ENCODE results near the gene ALOX5.
"Not testable (repeated sequence)": the region's sequence is repeated elsewhere in the genome, so short reads cannot be mapped to it uniquely, and the experiment has no call there.

ALOX5 gene

DNA sequence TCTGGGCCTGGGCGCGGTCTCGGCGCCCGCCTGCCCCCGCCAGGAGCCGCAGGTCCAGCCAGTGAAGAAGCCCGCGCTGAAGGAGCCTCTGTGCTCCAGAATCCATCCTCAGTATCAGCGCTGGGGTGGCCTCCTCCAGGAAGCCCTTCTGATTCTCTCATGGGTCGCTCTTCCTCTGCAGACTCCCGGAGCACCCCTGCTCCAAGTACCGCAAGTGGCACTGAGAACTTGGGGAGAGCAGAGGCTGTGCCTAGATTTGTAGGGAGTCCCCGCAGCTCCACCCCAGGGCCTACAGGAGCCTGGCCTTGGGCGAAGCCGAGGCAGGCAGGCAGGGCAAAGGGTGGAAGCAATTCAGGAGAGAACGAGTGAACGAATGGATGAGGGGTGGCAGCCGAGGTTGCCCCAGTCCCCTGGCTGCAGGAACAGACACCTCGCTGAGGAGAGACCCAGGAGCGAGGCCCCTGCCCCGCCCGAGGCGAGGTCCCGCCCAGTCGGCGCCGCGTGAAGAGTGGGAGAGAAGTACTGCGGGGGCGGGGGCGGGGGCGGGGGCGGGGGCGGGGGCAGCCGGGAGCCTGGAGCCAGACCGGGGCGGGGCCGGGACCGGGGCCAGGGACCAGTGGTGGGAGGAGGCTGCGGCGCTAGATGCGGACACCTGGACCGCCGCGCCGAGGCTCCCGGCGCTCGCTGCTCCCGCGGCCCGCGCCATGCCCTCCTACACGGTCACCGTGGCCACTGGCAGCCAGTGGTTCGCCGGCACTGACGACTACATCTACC, at the start of gene ALOX5:
TSS of gene ALOX5 (plus strand) at position 641 of the 774 bp plus-strand sequence. CDS start at position 705, 64 bp downstream.
- no peak for DNase-seq (ENCODE audit: low read depth)

DNA sequence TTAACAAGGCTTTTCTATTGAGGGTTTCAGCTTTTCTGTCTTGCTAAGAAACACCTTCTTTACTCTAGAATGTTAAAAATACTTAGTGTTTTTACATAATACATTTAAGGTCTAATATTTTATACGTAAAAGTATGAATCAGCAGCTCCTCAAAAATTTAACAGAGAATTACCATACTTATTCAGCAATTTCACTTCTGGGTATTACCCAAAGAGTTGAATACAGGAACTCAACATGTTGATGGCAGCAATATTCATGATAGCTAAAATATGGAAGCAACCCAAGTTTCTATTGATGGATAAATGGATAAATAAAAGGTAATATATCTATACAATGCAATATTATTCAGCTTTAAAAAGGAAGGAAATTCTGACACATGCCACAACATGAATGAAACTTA, 48.9 kb upstream of the ALOX5 start:
- no peak for DNase-seq (ENCODE audit: low read depth)

DNA sequence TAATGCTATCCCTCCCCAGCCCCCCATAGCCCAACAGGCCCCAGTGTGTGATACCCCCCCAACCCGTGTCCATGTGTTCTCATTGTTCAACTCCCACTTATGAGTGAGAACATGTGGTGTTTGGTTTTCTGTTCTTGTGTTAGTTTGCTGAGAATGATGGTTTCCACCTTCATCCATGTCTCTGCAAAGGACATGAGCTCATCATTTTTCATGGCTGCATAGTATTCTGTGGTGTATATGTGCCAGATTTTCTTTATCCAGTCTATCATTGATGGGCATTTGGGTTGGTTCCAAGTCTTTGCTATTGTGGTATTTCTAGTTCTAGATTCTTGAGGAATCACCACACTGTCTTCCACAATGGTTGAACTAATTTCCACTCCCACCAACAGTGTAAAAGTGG, 47.2 kb upstream of the ALOX5 start:
- DNase-seq (ENCODE audit: low read depth): not testable (repeated sequence)

DNA sequence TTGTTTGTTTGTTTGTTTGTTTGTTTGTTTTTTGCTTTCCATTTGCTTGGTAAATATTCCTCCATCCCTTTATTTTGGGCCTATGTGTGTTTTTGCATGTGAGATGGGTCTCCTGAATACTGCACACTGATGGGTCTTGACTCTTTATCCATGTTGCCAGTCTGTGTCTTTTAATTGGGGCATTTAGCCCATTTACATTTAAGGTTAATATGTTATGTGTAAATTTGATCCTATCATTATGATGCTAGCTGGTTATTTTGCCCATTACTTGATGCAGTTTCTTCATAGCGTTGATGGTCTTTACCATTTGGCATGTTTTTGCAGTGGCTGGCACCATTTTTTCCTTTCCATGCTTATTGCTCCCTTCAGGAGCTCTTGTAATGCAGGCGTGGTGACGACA, 42.2 kb upstream of the ALOX5 start:
- not testable (repeated sequence) for DNase-seq (ENCODE audit: low read depth)

DNA sequence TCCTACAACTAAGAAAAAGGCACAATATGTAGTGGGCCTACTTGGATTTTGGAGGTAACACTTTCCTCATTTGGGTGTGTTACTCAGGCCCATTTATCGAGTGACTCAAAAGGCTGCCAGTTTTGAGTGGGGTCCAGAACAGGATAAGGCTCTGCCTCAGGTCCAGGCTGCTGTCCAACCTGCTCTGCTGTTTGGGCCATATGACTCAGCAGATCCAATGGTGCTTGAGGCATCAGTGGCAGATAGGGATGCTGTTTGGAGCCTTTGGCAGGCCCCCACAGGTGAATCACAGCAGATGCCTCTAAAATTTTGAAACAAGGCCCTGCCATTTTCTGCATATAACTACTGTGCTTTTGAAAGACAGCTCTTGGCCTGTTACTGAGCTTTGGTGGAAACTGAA, 34.1 kb upstream of the ALOX5 start:
- DNase-seq (ENCODE audit: low read depth): no peak

DNA sequence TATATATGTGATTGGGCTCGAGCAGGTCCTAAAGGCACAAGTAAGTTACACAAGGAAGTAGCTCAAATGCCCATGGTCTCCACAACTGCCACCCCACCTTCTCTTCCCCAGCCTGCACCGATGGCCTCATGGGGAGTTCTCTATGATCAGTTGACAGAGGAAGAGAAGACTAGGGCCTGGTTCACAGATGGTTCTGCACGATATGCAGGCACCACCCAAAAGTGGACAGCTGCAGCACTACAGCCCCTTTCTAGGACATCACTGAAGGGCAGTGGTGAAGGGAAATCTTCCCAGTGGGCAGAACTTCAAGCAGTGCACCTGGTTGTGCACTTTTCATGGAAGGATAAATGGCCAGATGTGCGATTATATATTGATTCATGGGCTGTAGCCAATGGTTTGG, 33.6 kb upstream of the ALOX5 start:
- not testable (repeated sequence) for DNase-seq (ENCODE audit: low read depth)

DNA sequence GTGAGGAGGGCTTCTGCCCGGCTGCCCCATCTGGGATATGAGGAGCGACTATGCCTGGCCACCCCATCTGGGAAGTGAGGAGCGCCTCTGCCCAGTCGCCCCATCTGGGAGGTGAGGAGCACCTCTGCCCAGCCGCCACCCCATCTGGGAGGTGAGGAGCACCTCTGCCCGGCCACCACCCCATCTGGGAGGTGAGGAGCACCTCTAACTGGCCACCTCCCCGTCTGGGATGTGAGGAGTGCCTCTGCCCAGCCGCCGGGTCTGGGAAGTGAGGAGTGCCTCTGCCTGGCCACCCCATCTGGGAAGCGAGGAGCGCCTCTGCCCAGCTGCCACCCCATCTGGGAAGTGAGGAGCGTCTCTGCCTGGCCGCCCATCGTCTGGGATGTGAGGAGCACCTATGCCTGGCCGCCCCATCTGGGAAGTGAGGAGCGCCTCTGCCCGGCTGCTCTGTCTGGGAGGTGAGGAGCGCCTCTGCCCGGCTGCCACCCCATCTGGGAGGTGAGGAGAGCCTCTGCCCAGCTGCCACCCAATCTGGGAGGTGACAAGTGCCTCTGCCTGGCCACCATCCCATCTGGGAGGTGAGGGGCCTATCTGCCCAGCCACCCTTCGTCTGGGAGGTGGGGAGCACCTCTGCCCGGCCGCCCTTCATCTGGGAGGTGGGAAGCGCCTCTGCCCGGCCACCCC, 27.2 kb upstream of the ALOX5 start:
- DNase-seq (ENCODE audit: low read depth): not testable (repeated sequence)

DNA sequence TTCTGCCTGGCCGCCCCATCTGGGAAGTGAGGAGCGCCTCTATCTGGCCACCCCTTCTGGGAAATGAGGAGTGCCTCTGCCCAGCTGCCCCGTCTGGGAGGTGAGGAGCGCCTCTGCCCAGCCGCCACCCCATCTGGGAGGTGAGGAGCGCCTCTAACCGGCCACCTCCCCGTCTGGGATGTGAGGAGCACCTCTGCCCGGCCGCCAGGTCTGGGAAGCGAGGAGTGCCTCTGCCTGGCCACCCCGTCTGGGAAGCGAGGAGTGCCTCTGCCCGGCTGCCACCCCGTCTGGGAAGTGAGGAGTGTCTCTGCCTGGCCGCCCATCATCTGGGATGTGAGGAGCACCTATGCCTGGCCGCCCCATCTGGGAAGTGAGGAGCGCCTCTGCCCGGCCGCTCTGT, 26.6 kb upstream of the ALOX5 start:
- not testable (repeated sequence) for DNase-seq (ENCODE audit: low read depth)

DNA sequence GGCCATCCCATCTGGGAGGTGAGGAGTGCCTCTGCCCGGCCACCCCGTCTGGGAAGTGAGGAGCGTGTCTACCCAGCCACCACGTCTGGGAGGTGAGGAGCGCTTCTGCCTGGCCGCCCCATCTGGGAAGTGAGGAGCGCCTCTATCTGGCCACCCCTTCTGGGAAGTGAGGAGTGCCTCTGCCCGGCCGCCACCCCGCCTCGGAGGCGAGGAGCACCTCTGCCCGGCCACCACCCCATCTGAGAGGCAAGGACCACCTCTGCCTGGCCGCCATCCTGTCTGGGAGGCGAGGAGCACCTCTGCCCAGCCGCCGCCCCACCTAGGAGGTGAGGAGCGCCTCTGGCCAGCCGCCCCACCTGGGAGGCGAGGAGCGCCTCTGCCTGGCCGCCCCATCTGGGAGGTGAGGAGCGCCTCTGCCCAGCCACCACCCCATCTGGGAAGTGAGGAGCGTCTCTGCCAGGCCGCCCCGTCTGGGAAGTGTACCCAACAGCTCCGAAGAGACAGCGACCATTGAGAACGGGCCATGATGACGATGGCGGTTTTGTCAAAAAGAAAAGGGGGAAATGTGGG, 25.7 kb upstream of the ALOX5 start:
- DNase-seq (ENCODE audit: low read depth): not testable (repeated sequence)

DNA sequence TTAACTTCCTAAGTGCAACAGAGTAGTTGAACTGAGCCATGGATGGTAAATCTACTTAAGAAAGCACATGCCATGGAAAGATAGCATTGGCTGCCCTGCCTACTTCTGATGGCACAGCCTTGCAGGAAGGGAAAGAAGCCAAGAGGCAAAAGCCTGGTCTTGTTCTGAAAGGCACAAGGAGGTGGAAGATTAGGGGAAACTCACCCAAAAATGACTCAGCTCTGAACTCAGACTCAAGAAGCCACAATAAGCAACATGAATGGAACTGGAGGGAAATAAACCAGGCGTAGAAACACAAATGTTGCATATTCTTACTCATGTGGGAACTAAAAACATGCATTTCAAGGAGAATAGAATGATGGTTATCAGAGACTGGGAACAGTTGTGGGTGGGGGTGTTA, 20.8 kb upstream of the ALOX5 start:
- DNase-seq (ENCODE audit: low read depth): no peak

DNA sequence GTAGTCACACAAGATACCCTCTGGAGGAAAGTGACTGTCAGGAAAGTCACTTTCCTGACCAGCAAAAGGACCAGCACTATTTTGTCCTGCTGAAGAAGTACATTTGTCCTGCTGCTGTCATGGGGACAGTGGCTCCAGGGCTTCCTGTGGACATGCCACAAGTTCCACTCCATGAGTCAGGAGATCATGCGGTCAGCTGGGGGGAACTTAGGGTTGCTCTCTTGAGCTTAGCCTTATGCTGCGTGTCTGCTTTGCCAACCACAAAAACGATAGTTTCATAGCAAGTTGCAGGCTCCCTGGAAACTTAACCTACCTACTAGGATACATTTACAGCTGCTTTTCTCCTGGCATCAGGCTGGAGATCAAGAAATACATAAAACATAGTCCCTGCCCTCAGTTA, 19.8 kb upstream of the ALOX5 start:
- no peak for DNase-seq (ENCODE audit: low read depth)

DNA sequence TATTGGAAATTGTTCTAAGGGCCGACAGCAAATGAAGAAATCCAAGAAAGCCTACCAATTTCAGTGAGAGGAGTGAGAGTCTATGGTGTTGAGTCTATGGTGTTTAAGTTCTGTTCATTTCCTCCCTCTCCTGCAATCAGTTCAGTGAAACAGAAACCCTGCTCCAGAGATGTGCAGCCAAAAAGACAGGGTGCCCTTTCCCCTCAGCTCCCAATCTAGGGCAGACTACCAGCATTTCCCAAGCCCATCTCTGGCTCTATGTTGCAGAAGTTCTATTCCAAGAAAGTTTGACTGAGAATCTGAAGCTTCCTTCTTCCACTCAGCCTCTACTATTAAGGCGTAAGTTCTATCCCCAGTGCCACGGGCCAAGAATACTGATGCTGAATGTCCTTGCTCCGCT, 18.5 kb upstream of the ALOX5 start:
- no peak for DNase-seq (ENCODE audit: low read depth)

DNA sequence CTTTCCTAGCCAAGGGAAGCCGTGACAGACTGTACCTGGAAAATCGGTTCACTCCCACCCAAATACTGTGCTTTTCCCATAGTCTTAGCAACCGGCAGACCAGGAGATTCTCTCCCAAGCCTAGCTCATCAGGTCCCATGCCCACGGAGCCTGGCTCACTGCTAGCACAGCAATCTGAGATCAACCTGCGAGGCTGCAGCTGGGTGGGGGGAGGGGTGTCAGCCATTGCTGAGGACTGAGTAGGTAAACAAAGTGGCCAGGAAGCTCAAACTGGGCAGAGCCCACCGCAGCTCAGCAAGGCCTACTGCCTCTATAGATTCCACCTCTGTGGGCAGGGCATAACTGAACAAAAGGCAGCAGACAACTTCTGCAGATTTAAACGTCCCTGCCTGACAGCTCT, 15.1 kb upstream of the ALOX5 start:
- DNase-seq (ENCODE audit: low read depth): not testable (repeated sequence)

DNA sequence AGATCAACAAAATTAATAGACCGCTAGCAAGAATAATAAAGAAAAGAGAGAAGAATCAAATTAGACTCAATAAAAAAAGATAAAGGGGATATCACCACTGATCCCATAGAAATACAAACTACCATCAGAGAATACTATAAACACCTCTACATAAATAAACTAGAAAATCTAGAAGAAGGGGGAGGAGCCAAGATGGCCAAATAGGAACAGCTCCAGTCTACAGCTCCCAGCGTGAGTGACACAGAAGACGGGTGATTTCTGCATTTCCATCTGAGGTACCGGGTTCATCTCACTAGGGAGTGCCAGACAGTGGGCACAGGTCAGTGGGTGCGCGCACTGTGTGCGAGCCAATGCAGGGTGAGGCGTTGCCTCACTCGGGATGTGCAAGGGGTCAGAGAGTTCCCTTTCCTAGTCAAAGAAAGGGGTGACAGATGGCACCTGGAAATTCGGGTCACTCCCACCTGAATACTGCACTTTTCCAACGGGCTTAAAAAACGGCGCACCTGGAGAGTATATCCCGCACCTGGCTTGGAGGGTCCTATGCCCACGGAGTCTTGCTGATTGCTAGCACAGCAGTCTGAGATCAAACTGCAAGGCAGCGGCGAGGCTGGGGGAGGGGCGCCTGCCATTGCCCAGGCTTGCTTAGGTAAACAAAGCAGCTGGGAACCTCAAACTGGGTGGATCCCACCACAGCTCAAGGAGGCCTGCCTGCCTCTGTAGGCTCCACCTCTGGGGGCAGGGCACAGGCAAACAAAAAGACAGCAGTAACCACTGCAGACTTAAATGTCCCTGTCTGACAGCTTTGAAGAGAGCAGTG, 11.8 kb upstream of the ALOX5 start:
- DNase-seq (ENCODE audit: low read depth): not testable (repeated sequence)

DNA sequence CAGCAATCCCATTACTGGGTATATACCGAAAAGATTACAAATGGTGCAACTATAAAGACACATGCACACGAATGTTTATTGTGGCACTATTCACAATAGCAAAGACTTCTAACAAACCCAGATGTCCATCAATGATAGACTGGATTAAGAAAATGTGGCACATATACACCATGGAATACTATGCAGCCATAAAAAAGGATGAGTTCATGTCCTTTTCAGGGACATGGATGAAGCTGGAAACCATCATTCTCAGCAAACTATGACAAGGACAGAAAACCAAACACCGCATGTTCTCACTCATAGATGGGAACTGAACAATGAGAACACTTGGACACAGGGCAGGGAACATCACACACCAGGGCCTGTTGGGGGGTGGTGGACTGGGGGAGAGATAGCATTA, 6.4 kb upstream of the ALOX5 start:
- not testable (repeated sequence) for DNase-seq (ENCODE audit: low read depth)

DNA sequence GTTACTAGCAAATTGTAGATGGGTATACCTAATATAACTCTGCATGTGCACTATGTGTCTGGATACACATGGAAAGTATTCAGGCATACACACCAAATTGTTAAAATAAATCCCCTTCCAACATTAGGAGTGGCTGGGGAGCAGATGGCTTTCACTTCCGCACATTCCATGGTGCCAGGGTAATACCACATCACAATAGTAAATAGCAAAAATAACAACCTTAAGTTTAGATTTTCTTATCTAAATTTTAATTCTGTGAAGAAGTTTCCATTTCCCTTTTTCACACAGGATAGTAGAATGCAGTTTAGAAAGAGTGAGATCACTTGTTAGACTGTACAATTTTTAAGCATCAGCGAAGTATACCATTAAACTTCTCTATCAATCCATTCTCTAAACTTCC, 5.8 kb upstream of the ALOX5 start:
- no peak for DNase-seq (ENCODE audit: low read depth)

DNA sequence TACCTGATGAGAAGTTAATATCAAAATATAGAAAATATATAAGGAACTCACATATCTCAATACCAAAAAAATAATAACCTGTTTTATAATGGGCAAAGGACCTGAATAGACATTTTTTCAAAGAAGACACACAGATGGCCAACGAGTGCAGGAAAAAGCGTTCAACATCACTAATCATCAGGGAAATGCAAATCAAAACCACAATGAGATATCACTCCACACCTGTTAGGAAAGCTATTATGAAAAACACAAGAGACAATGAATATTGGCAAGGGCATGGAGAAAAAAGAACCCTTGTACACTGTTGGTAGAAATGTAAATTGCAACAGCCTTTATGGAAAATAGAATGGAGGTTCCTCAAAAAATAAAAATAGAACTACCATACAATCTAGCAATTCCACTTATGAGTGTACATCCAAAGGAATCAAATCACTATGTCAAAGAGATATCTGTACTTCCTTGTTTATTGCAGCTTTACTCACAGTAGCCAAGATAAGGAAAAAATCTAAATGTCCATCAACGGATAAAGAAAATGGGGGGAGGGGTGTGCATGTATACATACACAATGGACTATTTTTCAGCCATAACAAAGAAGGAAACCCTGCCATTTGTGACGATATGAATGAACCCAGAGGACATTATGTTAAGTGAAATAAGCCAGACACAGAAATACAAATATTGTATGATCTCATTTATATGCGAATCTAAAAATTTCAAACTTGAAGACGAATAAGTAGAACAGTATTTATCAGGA, 3.6 kb upstream of the ALOX5 start:
- DNase-seq (ENCODE audit: low read depth): no peak

DNA sequence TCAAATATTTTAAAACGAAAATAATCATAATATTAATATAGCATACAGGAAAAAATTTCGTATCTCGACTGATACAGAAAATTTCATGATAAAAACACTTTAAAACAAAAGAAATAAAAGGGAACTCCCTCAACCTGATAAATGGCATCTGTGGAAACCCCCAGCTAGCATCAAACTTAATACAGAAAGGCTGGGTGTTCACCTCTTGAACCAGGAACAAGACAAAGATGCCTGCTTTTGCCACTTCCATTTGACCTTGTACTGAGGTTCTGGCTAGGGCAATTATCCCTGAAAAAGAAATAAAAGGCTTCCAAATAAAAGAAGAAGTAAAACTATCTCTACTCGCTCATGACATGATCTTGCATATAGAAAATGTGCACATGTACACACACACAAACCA, 2.5 kb upstream of the ALOX5 start:
- DNase-seq (ENCODE audit: low read depth): no peak

DNA sequence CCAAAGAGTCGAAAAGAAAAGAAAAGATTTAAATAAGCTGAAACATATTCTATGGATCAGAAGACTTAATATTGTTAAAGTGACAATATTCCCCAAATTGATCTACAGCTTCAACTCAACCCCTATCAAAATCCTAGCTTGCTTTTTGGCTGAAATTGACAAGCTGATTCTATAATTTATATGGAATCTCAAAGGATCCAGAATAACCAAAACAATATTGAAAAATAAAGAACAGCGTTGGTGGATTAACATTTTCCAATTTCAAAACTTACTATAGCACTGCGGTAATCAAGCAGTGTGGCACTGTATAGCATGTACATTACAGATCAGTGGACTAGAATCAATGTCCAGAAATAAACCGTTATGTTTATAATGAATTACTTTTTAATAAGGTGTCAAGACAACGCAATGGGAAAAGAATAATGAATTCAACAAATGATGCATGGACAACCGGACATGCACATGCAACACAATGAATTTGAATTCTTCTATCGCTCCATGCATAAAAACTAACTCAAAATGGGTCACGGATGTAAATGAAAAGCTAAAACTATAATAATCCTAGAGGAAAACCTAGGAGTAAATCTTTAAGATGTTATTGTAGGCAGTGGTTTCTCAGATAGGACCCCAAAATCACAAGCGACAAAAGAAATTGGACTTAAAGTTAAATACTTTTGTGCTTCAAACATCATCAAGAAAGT, 1.6 kb upstream of the ALOX5 start:
- DNase-seq (ENCODE audit: low read depth): no peak

DNA sequence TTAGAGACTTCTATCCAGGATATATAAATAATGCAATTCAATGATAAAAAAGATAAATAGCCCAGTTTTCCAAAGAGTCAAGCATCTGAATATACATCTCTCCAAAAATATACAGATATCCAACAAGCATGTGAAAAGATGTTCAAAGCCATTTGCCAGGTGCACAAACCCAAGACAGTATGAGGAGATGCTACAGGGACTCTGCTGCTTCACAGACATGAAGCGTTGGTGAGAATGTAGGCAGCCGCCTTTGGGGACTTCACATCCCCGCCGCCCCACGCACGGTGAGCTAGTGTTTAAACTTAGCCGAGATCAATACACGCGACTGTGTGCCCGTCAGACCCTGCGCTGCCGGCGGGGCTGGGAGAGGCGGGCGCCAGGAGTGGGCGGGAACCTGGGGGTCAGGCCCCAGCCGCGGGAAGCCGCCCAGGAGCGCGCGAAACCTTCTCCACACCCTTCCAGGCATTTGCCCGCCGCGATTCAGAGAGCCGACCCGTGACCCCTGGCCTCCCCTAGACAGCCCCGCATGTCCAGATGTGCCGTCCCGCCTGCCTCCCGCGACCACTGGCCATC, 927 bp upstream of the ALOX5 start:
- no peak for DNase-seq (ENCODE audit: low read depth)
